ENCODE data around the gene CNKSR1. TPM values are rescaled to one million over a fixed set of nuclear protein-coding genes. Genes with fewer than 3 reads are reported as not detected.
A peak's percentile ranks its signal among the peaks of the same experiment; 100 is the strongest.
"Not testable (repeated sequence)": the region's sequence is repeated elsewhere in the genome, so short reads cannot be mapped to it uniquely, and the experiment has no call there.

CNKSR1 gene
- polyA plus RNA-seq, 4 donors = 16.1 to 85.0 (median 47.9) TPM

- no peak for FAIRE-seq
- no peaks in the 10 kb centered on the region for H3K36me3 ChIP-seq (ENCODE audit: control insufficient read depth in 3 of 3, insufficient read depth in 2 of 3, low read depth in 1 of 3, low read length in 3 of 3)
- no peak for DNase-seq
- WGBS, 3 donors = 74 to 85% (median 78%) methylated on average over 2 of the region's 2 CpGs
- no peak overlapping the region for H3K27ac ChIP-seq (ENCODE audit: low read depth in 1 of 3, low read length in 2 of 3)
- no peaks in the 10 kb centered on the region for H3K4me1 ChIP-seq (ENCODE audit: control insufficient read depth in 3 of 3, insufficient read depth in 2 of 3, low read depth in 1 of 3, low read length in 2 of 3)
- no peaks in the 10 kb centered on the region for H3K9me3 ChIP-seq (ENCODE audit: control insufficient read depth in 2 of 2, insufficient read depth in 1 of 2, low read depth in 1 of 2, low read length in 1 of 2)
- peaks cover 0 to 5% (median 0%) of the 10 kb centered on the region in 3 donors for H3K27me3 ChIP-seq (ENCODE audit: control insufficient read depth in 3 of 3, insufficient read depth in 3 of 3, low read length in 3 of 3)
- no peak overlapping the region for H3K4me3 ChIP-seq (ENCODE audit: low read depth in 1 of 3, low read length in 3 of 3)
Observed at GRCh38 chr1:26221094-26221493, 43.8 kb downstream of the CNKSR1 start.

- H3K27me3 ChIP-seq (ENCODE audit: control insufficient read depth in 3 of 3, insufficient read depth in 3 of 3, low read length in 3 of 3) = peaks cover 0 to 5% (median 0%) of the 10 kb centered on the region in 3 donors
- DNase-seq = peak; percentile 25 to 31
- 35 to 63% (median 51%) methylated on average over 7 of the region's 7 CpGs for WGBS, 3 donors
- H3K9me3 ChIP-seq (ENCODE audit: control insufficient read depth in 2 of 2, insufficient read depth in 1 of 2, low read depth in 1 of 2, low read length in 1 of 2) = no peaks in the 10 kb centered on the region
- H3K36me3 ChIP-seq (ENCODE audit: control insufficient read depth in 3 of 3, insufficient read depth in 2 of 3, low read depth in 1 of 3, low read length in 3 of 3) = no peaks in the 10 kb centered on the region
- peak overlapping the region in 1 of 3 donors; percentile 25 for H3K27ac ChIP-seq (ENCODE audit: low read depth in 1 of 3, low read length in 2 of 3)
- peak overlapping the region in 2 of 3 donors; percentile 61 to 62 for H3K4me3 ChIP-seq (ENCODE audit: low read depth in 1 of 3, low read length in 3 of 3)
- no peaks in the 10 kb centered on the region for H3K4me1 ChIP-seq (ENCODE audit: control insufficient read depth in 3 of 3, insufficient read depth in 2 of 3, low read depth in 1 of 3, low read length in 2 of 3)
- no peak for FAIRE-seq
Observed at GRCh38 chr1:26224606-26225005, 47.3 kb downstream of the CNKSR1 start.

GRCh38 chr1:26225033-26225831, 47.9 kb downstream of the CNKSR1 start:
- Histone ChIP-seq H3K27me3 (ENCODE audit: control insufficient read depth in 3 of 3, insufficient read depth in 3 of 3, low read length in 3 of 3) (peaks cover 0 to 5% (median 0%) of the 10 kb centered on the region in 3 donors), H3K9me3 (ENCODE audit: control insufficient read depth in 2 of 2, insufficient read depth in 1 of 2, low read depth in 1 of 2, low read length in 1 of 2) (no peaks in the 10 kb centered on the region), H3K4me3 (ENCODE audit: low read depth in 1 of 3, low read length in 3 of 3) (peak overlapping the region; percentile 4 to 62 (median 61)), H3K36me3 (ENCODE audit: control insufficient read depth in 3 of 3, insufficient read depth in 2 of 3, low read depth in 1 of 3, low read length in 3 of 3) (no peaks in the 10 kb centered on the region), H3K4me1 (ENCODE audit: control insufficient read depth in 3 of 3, insufficient read depth in 2 of 3, low read depth in 1 of 3, low read length in 2 of 3) (no peaks in the 10 kb centered on the region), H3K27ac (ENCODE audit: low read depth in 1 of 3, low read length in 2 of 3) (peak overlapping the region in 2 of 3 donors; percentile 52 to 75)
- no peak for FAIRE-seq
- 4 to 8% (median 7%) methylated on average over 38 to 50 of the region's 50 CpGs for WGBS, 3 donors
- peak; percentile 90 to 94 for DNase-seq

GRCh38 chr1:26230682-26231081, 53.4 kb downstream of the CNKSR1 start:
- WGBS, 3 donors = 86 to 96% (median 91%) methylated on average over 2 of the region's 2 CpGs
- not testable (repeated sequence) for H3K4me1 ChIP-seq (ENCODE audit: control insufficient read depth in 3 of 3, insufficient read depth in 2 of 3, low read depth in 1 of 3, low read length in 2 of 3); H3K27ac ChIP-seq (ENCODE audit: low read depth in 1 of 3, low read length in 2 of 3); FAIRE-seq; H3K9me3 ChIP-seq (ENCODE audit: control insufficient read depth in 2 of 2, insufficient read depth in 1 of 2, low read depth in 1 of 2, low read length in 1 of 2); H3K36me3 ChIP-seq (ENCODE audit: control insufficient read depth in 3 of 3, insufficient read depth in 2 of 3, low read depth in 1 of 3, low read length in 3 of 3); H3K4me3 ChIP-seq (ENCODE audit: low read depth in 1 of 3, low read length in 3 of 3); DNase-seq; H3K27me3 ChIP-seq (ENCODE audit: control insufficient read depth in 3 of 3, insufficient read depth in 3 of 3, low read length in 3 of 3)

- 0% methylated on average over 52 to 73 of the region's 73 CpGs for WGBS, 3 donors
- Histone ChIP-seq H3K27ac (ENCODE audit: low read depth in 1 of 3, low read length in 2 of 3) (peak within 1 kb of the TSS; percentile 86 to 91 (median 91)), H3K4me1 (ENCODE audit: control insufficient read depth in 3 of 3, insufficient read depth in 2 of 3, low read depth in 1 of 3, low read length in 2 of 3) (peaks cover 0 to 8% (median 0%) of the 10 kb centered on the region in 3 donors), H3K27me3 (ENCODE audit: control insufficient read depth in 3 of 3, insufficient read depth in 3 of 3, low read length in 3 of 3) (no peaks in the 10 kb centered on the region), H3K36me3 (ENCODE audit: control insufficient read depth in 3 of 3, insufficient read depth in 2 of 3, low read depth in 1 of 3, low read length in 3 of 3) (no peaks in the 10 kb centered on the region), H3K9me3 (ENCODE audit: control insufficient read depth in 2 of 2, insufficient read depth in 1 of 2, low read depth in 1 of 2, low read length in 1 of 2) (no peaks in the 10 kb centered on the region), H3K4me3 (ENCODE audit: low read depth in 1 of 3, low read length in 3 of 3) (peak within 1 kb of the TSS; percentile 56 to 75 (median 74))
- FAIRE-seq (peak; percentile 41), DNase-seq (peak; percentile 99)
Observed at GRCh38 chr1:26233903-26234643, 56.8 kb downstream of the CNKSR1 start, which contains the start of gene CEP85. Gene CEP85 (plus strand): TSS chr1:26234200. CDS start chr1:26239784, 5,584 bp downstream.

- FAIRE-seq = no peak
- 1 to 2% (median 2%) methylated on average over 30 of the region's 30 CpGs for WGBS, 3 donors
Observed at GRCh38 chr1:26234644-26235370, 57.5 kb downstream of the CNKSR1 start.

GRCh38 chr1:26237230-26237966, 60.1 kb downstream of the CNKSR1 start:
- H3K27ac ChIP-seq (ENCODE audit: low read depth in 1 of 3, low read length in 2 of 3) = no peak overlapping the region
- no peak for FAIRE-seq

More at GRCh38 chr1:26234644-26235370, 57.5 kb downstream of the CNKSR1 start:
- DNase-seq = peak in 1 of 2 donors; percentile 28
- no peaks in the 10 kb centered on the region for H3K9me3 ChIP-seq (ENCODE audit: control insufficient read depth in 2 of 2, insufficient read depth in 1 of 2, low read depth in 1 of 2, low read length in 1 of 2)
- H3K4me3 ChIP-seq (ENCODE audit: low read depth in 1 of 3, low read length in 3 of 3) = peak overlapping the region; percentile 56 to 75 (median 74)
- H3K27ac ChIP-seq (ENCODE audit: low read depth in 1 of 3, low read length in 2 of 3) = peak overlapping the region; percentile 86 to 91 (median 91)
- no peaks in the 10 kb centered on the region for H3K36me3 ChIP-seq (ENCODE audit: control insufficient read depth in 3 of 3, insufficient read depth in 2 of 3, low read depth in 1 of 3, low read length in 3 of 3)
- no peaks in the 10 kb centered on the region for H3K27me3 ChIP-seq (ENCODE audit: control insufficient read depth in 3 of 3, insufficient read depth in 3 of 3, low read length in 3 of 3)
- peaks cover 0 to 8% (median 0%) of the 10 kb centered on the region in 3 donors for H3K4me1 ChIP-seq (ENCODE audit: control insufficient read depth in 3 of 3, insufficient read depth in 2 of 3, low read depth in 1 of 3, low read length in 2 of 3)

More at GRCh38 chr1:26237230-26237966, 60.1 kb downstream of the CNKSR1 start:
- no peaks in the 10 kb centered on the region for H3K36me3 ChIP-seq (ENCODE audit: control insufficient read depth in 3 of 3, insufficient read depth in 2 of 3, low read depth in 1 of 3, low read length in 3 of 3)
- DNase-seq = no peak
- H3K4me3 ChIP-seq (ENCODE audit: low read depth in 1 of 3, low read length in 3 of 3) = no peak overlapping the region
- WGBS, 3 donors = 71 to 74% (median 73%) methylated on average over 6 of the region's 6 CpGs
- no peaks in the 10 kb centered on the region for H3K9me3 ChIP-seq (ENCODE audit: control insufficient read depth in 2 of 2, insufficient read depth in 1 of 2, low read depth in 1 of 2, low read length in 1 of 2)
- no peaks in the 10 kb centered on the region for H3K27me3 ChIP-seq (ENCODE audit: control insufficient read depth in 3 of 3, insufficient read depth in 3 of 3, low read length in 3 of 3)
- H3K4me1 ChIP-seq (ENCODE audit: control insufficient read depth in 3 of 3, insufficient read depth in 2 of 3, low read depth in 1 of 3, low read length in 2 of 3) = peaks cover 0 to 8% (median 0%) of the 10 kb centered on the region in 3 donors

All from small intestine (tissue), 7 donors.